NCI-H748 (cell line): ENCODE measurements around the gene AHSG.
A peak's percentile ranks its signal among the peaks of the same experiment; 100 is the strongest.

Source experiments
- DNase-seq: peaks from one replicate; lab custom pipeline; 2025; ENCODE audit not compliant: unreplicated experiment; lab: John Stamatoyannopoulos, UW

Gene AHSG

GRCh38 chr3:186637686-186638085 lies 24.8 kb downstream of the AHSG start:
- no peak for DNase-seq

GRCh38 chr3:186638259-186638658 lies 25.4 kb downstream of the AHSG start:
- DNase-seq, result peak; percentile 2

GRCh38 chr3:186639778-186640472 lies 27.1 kb downstream of the AHSG start, which contains the start of gene FETUB:
TSS of gene FETUB (plus strand) at chr3:186640399. CDS start at chr3:186640461, 62 bp downstream.
- DNase-seq, result no peak

DNA sequence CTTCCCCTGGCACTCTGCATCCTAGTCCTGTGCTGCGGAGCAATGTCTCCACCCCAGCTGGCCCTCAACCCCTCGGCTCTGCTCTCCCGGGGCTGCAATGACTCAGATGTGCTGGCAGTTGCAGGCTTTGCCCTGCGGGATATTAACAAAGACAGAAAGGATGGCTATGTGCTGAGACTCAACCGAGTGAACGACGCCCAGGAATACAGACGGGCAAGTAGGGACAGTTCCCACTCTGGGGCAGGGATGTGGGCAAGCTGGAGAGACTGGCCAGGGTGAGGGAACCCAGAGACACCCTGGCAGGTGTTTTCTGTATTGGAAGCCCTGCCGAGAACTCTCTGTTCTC lies 27.6 kb downstream of the AHSG start:
- DNase-seq, result no peak

DNA sequence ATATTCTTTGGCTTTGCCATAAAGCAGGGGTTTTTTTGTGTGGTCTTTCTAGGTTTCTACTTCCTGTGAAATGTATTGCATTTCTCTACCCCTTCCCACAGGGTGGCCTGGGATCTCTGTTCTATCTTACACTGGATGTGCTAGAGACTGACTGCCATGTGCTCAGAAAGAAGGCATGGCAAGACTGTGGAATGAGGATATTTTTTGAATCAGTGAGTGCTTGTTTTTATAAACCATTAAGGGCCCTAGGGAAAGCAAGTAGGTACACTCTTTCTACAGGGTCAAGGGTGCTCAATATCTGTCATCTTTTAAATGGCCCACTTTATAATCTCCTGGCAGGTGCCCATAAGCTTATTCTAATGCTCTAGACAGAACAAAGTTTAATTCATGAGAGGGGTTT lies 28.1 kb downstream of the AHSG start:
- no peak for DNase-seq

GRCh38 chr3:186642014-186642413 lies 29.2 kb downstream of the AHSG start:
- no peak for DNase-seq

- no peak for DNase-seq
Measured at GRCh38 chr3:186643493-186643892, 30.6 kb downstream of the AHSG start.

DNA sequence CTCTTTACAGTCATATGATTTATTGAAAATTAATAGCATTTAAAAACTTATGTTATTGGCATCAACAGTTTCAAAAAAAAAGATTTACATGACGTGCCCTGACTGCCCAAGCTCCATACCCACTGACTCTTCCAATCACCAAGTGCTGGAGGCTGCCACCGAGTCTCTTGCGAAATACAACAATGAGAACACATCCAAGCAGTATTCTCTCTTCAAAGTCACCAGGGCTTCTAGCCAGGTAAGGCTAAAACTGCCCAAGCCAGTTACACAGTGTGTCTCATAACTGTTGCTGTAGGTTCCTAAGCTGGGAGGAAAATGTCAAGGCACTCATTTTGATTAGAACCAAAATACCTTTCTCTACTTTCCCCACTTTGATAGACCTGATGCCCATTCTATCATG lies 31.8 kb downstream of the AHSG start:
- DNase-seq, result no peak

DNA sequence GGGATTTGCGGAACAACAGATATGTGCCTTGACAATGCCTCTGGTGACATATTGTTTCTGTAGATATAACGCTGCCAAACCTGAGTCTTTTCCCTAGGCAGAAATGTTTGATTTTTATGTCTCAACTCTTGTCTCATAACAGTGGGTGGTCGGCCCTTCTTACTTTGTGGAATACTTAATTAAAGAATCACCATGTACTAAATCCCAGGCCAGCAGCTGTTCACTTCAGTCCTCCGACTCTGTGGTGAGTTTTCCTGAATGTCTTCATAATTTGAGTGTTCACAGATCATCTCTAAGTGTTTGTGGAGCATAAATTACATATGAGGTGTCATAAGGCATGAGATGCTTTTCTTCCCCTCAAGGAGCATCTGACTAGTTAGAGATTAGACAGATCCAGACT lies 33.2 kb downstream of the AHSG start:
- DNase-seq, result no peak

DNA sequence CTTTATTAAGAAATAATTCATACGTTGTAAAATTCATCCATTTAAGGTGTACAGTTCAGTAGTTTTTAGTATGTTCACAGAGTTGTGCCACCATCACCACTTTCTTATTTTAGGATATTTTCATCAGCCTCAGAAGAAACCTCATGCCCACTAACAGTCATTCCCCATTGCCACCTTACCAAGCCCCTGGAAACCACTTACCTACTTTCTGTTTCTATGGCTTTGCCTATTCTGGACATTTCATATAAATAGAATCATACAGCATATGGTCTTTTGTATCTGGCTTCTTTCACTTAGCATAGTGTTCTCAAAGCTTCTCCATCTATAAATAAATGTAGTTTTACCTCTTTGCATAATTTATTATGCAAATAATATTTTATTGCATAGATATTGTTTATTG lies 34.0 kb downstream of the AHSG start:
- no peak for DNase-seq

DNA sequence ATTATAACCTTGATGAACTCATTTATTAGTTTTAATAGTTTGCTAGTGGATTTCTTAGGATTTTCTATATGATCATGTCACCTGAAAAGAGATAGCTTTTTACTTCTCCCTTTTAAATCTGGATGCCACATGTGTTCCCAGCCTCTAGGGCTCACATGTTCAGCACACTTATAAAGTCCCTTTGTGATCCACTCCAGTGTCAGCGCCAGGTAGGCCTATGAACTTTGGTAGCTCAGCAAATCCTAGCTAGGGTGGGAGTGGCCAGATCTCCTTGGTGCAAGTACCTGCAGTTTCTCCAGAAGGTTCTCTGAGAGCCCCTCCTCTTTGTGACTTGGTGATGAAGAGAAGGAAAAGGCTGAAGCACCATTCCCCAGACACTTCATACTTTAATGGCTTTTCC lies 36.0 kb downstream of the AHSG start:
- no peak for DNase-seq

- DNase-seq, result no peak
Measured at GRCh38 chr3:186651678-186652215, 38.9 kb downstream of the AHSG start.

GRCh38 chr3:186653080-186653707 lies 40.3 kb downstream of the AHSG start:
- DNase-seq, result no peak

GRCh38 chr3:186653984-186654383 lies 41.1 kb downstream of the AHSG start:
- DNase-seq, result peak; percentile 56

GRCh38 chr3:186663361-186664118 lies 50.7 kb downstream of the AHSG start:
- DNase-seq, result no peak

DNA sequence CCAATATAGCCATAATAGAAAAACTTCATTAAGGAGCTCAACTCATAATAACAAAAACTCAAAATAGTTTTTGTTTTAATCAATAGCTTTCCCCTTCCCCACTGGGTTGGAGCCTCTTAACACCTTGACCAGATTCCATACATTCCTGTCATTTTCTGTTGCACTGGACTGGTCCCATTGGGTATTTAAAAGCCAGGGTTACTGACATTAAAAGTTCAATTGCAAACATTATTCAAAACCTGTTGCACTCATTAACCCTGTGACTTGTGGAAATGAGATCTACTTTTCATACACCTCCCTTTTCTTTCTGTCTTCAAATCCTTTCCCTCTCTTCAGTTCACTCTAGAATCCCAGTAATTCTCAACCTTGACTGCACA lies 51.2 kb downstream of the AHSG start:
- DNase-seq, result no peak

DNA sequence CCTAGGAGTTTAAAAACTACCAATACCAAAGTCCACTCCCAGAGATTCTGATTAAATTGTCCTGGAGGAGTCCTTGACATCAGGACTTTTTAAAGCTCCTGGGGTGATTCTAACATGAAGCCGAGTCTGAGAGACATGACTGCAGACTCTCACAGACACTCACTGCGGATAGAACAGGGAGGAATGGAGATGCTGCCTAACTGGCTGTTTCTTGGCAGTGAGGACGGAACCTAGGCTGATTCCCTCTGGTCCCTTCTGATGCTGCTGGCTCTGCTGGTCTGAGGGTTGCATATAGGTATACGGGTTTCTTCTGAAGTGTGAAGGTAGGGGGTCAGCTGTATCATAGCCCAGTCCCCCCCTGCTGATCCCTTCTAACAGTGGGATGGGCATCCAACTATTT lies 51.6 kb downstream of the AHSG start:
- DNase-seq, result no peak

GRCh38 chr3:186665625-186666188 lies 52.8 kb downstream of the AHSG start, which contains the start of gene HRG:
TSS of gene HRG (plus strand) at chr3:186666014. CDS start at chr3:186666032, 18 bp downstream.
- no peak for DNase-seq

GRCh38 chr3:186668426-186668825 lies 55.6 kb downstream of the AHSG start:
- no peak for DNase-seq

DNA sequence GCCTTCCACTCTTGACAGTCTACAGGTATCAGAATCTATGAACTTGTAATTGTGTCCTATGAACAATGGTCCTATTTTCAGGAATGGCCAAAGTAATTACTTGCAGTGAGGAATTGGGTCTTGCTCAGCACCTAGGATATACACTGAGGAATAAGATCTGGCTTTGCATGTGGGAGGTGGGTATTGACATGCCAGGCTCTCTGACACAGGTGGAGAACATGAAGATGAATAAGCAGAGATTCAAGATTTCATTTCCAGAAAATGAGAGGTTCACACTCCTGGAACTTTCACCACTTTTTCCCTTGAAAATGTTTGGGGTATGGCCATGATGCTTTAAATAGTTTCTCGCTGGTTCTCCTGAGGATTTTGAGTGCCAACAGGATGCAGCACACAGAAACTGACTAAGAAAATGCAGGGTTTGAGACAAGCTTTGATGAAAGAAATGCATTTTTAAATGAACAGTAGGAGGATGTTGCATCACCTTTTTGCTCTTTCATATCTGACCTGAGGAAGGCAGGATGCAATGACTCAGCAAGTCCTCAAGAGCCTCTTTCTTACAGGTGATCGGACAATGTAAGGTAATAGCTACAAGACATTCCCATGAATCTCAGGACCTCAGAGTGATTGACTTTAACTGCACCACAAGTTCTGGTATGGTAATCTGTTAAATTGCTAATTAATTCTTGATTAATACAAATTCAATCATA lies 56.7 kb downstream of the AHSG start:
- no peak for DNase-seq

GRCh38 chr3:186670155-186670554 lies 57.3 kb downstream of the AHSG start:
- DNase-seq, result no peak
